Measurements from ENCODE around the gene ZNF345. TPM values are rescaled to one million over a fixed set of nuclear protein-coding genes. Genes with fewer than 3 reads are reported as not detected.

ZNF345 gene
- total and polyA plus RNA-seq, 2 experiments from 2014 or later, result 5.5 to 5.7 TPM

DNA sequence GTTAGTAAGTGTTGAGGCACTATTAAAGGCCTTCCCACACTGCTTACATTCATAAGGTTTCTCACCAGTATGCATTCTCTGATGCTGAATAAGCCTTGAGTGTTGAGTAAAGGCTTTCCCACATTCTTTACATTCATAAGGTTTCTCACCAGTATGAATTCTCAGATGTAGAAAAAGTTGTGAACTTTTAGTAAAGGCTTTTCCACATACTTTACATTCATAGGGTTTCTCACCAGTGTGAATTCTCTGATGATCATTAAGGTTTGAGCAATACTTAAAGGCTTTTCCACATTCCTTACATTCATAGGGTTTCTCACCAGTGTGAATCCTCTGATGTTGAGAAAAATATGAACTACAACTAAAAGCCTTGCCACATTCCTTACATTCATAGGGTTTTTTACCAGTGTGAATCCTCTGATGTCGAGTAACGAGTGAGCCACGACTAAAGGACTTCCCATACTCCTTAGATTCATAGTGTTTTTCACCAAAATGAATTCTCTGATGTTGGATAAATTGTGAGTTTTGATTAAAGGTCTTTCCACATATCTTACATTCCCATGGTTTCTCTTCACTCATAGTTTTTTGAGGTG lies 41.2 kb downstream of the ZNF345 start (continued):
- TF ChIP-seq STAT1 (IDR thresholded peaks at IDR 0.05; ENCODE audit: unreplicated experiment), result no peak

DNA sequence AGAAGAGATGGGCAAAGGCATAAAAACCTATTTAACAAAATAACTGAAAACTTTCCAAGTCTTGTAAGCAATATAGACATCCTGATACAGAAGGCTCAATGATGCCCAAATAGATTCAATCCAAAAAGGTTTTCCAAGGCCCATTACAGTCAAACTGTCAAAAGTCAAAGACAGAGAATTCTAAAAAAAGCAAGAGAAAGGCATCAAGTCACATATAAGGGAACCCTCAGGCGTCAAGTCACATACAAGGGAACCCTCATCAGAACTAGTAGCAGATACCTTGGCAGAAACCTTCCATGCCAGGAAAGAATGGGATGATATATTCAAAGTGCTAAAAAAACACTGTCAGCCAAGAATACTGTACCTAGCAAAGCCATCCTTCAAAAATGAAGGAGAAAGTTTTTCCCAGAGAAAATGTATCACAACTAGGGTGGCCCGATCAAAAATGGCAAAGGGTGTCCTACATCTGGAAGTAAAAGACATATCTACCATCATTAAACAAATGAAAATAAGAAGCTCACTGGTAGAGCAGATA lies 44.2 kb downstream of the ZNF345 start:
- H2AFZ ChIP-seq, result no peak overlapping the region
- ATAC-seq (no peak), DNase-seq (ENCODE audit: low spot score) (no peak)
- H3K27me3 Mint-ChIP-seq (ENCODE audit: insufficient read depth, low read depth, poor library complexity), result peaks cover 4% of the 10 kb centered on the region
- H3K9me3 Mint-ChIP-seq, result peaks cover 98% of the 10 kb centered on the region
- no peak overlapping the region for H3K27ac ChIP-seq (ENCODE audit: low read depth)
- no peak overlapping the region for H3K4me2 ChIP-seq
- no peaks in the 10 kb centered on the region for H4K20me1 ChIP-seq (replicated peaks; ENCODE audit: insufficient read depth)
- H3F3A ChIP-seq (replicated peaks; ENCODE audit: low read depth), result no peaks in the 10 kb centered on the region
- H3K36me3 Mint-ChIP-seq (ENCODE audit: low read depth), result peaks cover 95% of the 10 kb centered on the region
- no peak overlapping the region for H3K4me3 ChIP-seq
- H3K79me2 ChIP-seq (replicated peaks; ENCODE audit: insufficient read depth), result no peaks in the 10 kb centered on the region
- H3K4me1 Mint-ChIP-seq, result no peaks in the 10 kb centered on the region
- no peaks in the 10 kb centered on the region for H3K4me1 ChIP-seq (ENCODE audit: insufficient read depth)
- TF ChIP-seq EZH2 (IDR thresholded peaks at IDR 0.05; ENCODE audit: low read depth, unreplicated experiment) (no peak), NANOG (IDR thresholded peaks at IDR 0.05; ENCODE audit: borderline replicate concordance) (no peak), JUNB (IDR thresholded peaks at IDR 0.05; ENCODE audit: unreplicated experiment) (no peak), EZH2phosphoT487 (IDR thresholded peaks at IDR 0.05; ENCODE audit: unreplicated experiment) (no peak), STAT1 (IDR thresholded peaks at IDR 0.05; ENCODE audit: unreplicated experiment) (no peak), CREB1 (CRISPR knock-in tag; IDR thresholded peaks at IDR 0.05; ENCODE audit: low read depth) (no peak), ZNF114 (CRISPR knock-in tag; IDR thresholded peaks at IDR 0.05) (no peak), ZNF331 (CRISPR knock-in tag; IDR thresholded peaks at IDR 0.05; ENCODE audit: low read depth) (no peak), POLR2AphosphoS5 (IDR thresholded peaks at IDR 0.05; ENCODE audit: low read depth) (no peak)
- TF ChIP-seq, protein P1, sequence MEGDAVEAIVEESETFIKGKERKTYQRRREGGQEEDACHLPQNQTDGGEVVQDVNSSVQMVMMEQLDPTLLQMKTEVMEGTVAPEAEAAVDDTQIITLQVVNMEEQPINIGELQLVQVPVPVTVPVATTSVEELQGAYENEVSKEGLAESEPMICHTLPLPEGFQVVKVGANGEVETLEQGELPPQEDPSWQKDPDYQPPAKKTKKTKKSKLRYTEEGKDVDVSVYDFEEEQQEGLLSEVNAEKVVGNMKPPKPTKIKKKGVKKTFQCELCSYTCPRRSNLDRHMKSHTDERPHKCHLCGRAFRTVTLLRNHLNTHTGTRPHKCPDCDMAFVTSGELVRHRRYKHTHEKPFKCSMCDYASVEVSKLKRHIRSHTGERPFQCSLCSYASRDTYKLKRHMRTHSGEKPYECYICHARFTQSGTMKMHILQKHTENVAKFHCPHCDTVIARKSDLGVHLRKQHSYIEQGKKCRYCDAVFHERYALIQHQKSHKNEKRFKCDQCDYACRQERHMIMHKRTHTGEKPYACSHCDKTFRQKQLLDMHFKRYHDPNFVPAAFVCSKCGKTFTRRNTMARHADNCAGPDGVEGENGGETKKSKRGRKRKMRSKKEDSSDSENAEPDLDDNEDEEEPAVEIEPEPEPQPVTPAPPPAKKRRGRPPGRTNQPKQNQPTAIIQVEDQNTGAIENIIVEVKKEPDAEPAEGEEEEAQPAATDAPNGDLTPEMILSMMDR (conservative IDR thresholded peaks at IDR 0.05; ENCODE audit: low read depth in 2 of 2), result no peak
- TF ChIP-seq, protein P2, sequence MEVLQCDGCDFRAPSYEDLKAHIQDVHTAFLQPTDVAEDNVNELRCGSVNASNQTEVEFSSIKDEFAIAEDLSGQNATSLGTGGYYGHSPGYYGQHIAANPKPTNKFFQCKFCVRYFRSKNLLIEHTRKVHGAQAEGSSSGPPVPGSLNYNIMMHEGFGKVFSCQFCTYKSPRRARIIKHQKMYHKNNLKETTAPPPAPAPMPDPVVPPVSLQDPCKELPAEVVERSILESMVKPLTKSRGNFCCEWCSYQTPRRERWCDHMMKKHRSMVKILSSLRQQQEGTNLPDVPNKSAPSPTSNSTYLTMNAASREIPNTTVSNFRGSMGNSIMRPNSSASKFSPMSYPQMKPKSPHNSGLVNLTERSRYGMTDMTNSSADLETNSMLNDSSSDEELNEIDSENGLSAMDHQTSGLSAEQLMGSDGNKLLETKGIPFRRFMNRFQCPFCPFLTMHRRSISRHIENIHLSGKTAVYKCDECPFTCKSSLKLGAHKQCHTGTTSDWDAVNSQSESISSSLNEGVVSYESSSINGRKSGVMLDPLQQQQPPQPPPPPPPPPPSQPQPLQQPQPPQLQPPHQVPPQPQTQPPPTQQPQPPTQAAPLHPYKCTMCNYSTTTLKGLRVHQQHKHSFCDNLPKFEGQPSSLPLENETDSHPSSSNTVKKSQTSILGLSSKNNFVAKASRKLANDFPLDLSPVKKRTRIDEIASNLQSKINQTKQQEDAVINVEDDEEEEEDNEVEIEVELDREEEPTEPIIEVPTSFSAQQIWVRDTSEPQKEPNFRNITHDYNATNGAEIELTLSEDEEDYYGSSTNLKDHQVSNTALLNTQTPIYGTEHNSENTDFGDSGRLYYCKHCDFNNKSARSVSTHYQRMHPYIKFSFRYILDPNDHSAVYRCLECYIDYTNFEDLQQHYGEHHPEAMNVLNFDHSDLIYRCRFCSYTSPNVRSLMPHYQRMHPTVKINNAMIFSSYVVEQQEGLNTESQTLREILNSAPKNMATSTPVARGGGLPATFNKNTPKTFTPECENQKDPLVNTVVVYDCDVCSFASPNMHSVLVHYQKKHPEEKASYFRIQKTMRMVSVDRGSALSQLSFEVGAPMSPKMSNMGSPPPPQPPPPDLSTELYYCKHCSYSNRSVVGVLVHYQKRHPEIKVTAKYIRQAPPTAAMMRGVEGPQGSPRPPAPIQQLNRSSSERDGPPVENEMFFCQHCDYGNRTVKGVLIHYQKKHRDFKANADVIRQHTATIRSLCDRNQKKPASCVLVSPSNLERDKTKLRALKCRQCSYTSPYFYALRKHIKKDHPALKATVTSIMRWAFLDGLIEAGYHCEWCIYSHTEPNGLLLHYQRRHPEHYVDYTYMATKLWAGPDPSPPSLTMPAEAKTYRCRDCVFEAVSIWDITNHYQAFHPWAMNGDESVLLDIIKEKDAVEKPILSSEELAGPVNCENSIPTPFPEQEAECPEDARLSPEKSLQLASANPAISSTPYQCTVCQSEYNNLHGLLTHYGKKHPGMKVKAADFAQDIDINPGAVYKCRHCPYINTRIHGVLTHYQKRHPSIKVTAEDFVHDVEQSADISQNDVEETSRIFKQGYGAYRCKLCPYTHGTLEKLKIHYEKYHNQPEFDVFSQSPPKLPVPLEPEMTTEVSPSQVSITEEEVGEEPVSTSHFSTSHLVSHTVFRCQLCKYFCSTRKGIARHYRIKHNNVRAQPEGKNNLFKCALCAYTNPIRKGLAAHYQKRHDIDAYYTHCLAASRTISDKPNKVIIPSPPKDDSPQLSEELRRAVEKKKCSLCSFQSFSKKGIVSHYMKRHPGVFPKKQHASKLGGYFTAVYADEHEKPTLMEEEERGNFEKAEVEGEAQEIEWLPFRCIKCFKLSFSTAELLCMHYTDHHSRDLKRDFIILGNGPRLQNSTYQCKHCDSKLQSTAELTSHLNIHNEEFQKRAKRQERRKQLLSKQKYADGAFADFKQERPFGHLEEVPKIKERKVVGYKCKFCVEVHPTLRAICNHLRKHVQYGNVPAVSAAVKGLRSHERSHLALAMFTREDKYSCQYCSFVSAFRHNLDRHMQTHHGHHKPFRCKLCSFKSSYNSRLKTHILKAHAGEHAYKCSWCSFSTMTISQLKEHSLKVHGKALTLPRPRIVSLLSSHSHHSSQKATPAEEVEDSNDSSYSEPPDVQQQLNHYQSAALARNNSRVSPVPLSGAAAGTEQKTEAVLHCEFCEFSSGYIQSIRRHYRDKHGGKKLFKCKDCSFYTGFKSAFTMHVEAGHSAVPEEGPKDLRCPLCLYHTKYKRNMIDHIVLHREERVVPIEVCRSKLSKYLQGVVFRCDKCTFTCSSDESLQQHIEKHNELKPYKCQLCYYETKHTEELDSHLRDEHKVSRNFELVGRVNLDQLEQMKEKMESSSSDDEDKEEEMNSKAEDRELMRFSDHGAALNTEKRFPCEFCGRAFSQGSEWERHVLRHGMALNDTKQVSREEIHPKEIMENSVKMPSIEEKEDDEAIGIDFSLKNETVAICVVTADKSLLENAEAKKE (CRISPR knock-in tag; IDR thresholded peaks at IDR 0.05), result no peak
- TF ChIP-seq, protein P3, sequence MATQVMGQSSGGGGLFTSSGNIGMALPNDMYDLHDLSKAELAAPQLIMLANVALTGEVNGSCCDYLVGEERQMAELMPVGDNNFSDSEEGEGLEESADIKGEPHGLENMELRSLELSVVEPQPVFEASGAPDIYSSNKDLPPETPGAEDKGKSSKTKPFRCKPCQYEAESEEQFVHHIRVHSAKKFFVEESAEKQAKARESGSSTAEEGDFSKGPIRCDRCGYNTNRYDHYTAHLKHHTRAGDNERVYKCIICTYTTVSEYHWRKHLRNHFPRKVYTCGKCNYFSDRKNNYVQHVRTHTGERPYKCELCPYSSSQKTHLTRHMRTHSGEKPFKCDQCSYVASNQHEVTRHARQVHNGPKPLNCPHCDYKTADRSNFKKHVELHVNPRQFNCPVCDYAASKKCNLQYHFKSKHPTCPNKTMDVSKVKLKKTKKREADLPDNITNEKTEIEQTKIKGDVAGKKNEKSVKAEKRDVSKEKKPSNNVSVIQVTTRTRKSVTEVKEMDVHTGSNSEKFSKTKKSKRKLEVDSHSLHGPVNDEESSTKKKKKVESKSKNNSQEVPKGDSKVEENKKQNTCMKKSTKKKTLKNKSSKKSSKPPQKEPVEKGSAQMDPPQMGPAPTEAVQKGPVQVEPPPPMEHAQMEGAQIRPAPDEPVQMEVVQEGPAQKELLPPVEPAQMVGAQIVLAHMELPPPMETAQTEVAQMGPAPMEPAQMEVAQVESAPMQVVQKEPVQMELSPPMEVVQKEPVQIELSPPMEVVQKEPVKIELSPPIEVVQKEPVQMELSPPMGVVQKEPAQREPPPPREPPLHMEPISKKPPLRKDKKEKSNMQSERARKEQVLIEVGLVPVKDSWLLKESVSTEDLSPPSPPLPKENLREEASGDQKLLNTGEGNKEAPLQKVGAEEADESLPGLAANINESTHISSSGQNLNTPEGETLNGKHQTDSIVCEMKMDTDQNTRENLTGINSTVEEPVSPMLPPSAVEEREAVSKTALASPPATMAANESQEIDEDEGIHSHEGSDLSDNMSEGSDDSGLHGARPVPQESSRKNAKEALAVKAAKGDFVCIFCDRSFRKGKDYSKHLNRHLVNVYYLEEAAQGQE (IDR thresholded peaks at IDR 0.05; ENCODE audit: unreplicated experiment), result no peak
- TF ChIP-seq, protein P4, sequence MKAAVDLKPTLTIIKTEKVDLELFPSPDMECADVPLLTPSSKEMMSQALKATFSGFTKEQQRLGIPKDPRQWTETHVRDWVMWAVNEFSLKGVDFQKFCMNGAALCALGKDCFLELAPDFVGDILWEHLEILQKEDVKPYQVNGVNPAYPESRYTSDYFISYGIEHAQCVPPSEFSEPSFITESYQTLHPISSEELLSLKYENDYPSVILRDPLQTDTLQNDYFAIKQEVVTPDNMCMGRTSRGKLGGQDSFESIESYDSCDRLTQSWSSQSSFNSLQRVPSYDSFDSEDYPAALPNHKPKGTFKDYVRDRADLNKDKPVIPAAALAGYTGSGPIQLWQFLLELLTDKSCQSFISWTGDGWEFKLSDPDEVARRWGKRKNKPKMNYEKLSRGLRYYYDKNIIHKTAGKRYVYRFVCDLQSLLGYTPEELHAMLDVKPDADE (IDR thresholded peaks at IDR 0.05), result no peak
- H3K27ac Mint-ChIP-seq, result no peak overlapping the region
- H3K36me3 ChIP-seq (ENCODE audit: insufficient read depth), result peaks cover 84% of the 10 kb centered on the region
- no peaks in the 10 kb centered on the region for H3K9me2 ChIP-seq (ENCODE audit: insufficient read depth)
- H3K4me3 Mint-ChIP-seq, result no peak overlapping the region
- no peaks in the 10 kb centered on the region for H3K27me3 ChIP-seq (ENCODE audit: insufficient read depth)

Data from GM23338 (cell line).